Ovary (tissue), 9 donors: ENCODE measurements around the gene CIAO3. TPM values are rescaled to one million over a fixed set of nuclear protein-coding genes. Genes with fewer than 3 reads are reported as not detected.
"Not testable (repeated sequence)": the region's sequence is repeated elsewhere in the genome, so short reads cannot be mapped to it uniquely, and the experiment has no call there.

ENCODE experiments used
- DNase-seq, 5 donors: peaks; one replicate each; pipeline ENCODE4 v3.0.0-alpha.2; 2019 to 2020
- H3K27ac ChIP-seq, 2 donors: fragments of 200-600 bp; one replicate each; pipeline versions ENCODE4 v1.5.1 to v1.8.0; 2019 to 2022
- H3K27me3 ChIP-seq: fragments of 200-600 bp; one replicate; pipeline ENCODE4 v1.8.0; 2022
- H3K36me3 ChIP-seq: fragments of 200-600 bp; sonication (generic); one replicate; pipeline ENCODE4 v1.5.1; 2019
- H3K4me1 ChIP-seq: one replicate; pipeline ENCODE4 v1.8.1; 2013; ENCODE audit warnings: mild to moderate bottlenecking, moderate library complexity; ENCODE audit not compliant: insufficient read depth
- H3K4me3 ChIP-seq: fragments of 200-600 bp; sonication (generic); one replicate; pipeline ENCODE4 v1.5.1; 2017
- H3K9me3 ChIP-seq, 2 donors: fragments of 200-600 bp in 1 of 2; sonication (generic) in 1 of 2; one replicate each; pipeline versions ENCODE4 v1.5.1 to v1.8.1; 2013 to 2019; ENCODE audit warnings: mild to moderate bottlenecking in 1 of 2, moderate library complexity in 1 of 2
- EP300 ChIP-seq: sonication (generic); formaldehyde crosslinking; IDR thresholded peaks from one replicate; pipeline ENCODE4 v1.6.1; 2017; ENCODE audit warnings: antibody characterized with exemption
- POLR2A ChIP-seq: fragments of 450-650 bp; IDR thresholded peaks from one replicate; pipeline ENCODE4 v1.6.1; 2017; ENCODE audit warnings: antibody characterized with exemption, mild to moderate bottlenecking, moderate library complexity
- WGBS, 3 donors: extraction: QIAGEN DNeasy Blood & Tissue Kit in 1 of 3; methylation state at CpG; one replicate each; pipeline versions ENCODE4 v1.1.5 to v1.1.7; 2013 to 2017; 5-methylcytosine and 5-hydroxymethylcytosine counted together
- intact Hi-C, 4 donors: fragments of 100-400 bp; cut with DNase I; formaldehyde crosslinking; loops; one replicate each; pipeline versions ENCODE4 v1.11.0 to v1.15.1; 2022 to 2023
- polyA plus RNA-seq, 2 donors: library from polyadenylated mRNA; stranded (reverse); fragments of 200-250 nt in 1 of 2; fragments of 350-450 nt in 1 of 2; fragmentation: Illumina TruSeq in 1 of 2; extraction: RNeasy Lipid Tissue Mini Kit (QIAGEN cat#74804) in 1 of 2; gene quantifications; one replicate each; pipeline ENCODE4 v1.2.3, GENCODE V29; 2013 to 2014
- total RNA-seq, 7 donors: library from RNA; depleted of rRNA in 2 of 7; stranded (reverse); fragments of >200 nt in 2 of 7; fragmentation: NEBNext Ultra II Directional in 3 of 7; extraction: Animal tissue kit (Norgen Biotek cat#: 25700) in 3 of 7; gene quantifications; one replicate each; pipeline versions ENCODE4 v1.1.0 to v1.2.4, GENCODE V29; 2016 to 2023
- TF ChIP-seq, protein P1 (sequence below), 3 donors: fragments of 450-650 bp in 2 of 3; fragments of 200-600 bp in 1 of 3; IDR thresholded peaks; one replicate each; pipeline versions ENCODE4 v1.5.1 to v1.8.0; 2016 to 2022; ENCODE audit warnings: antibody characterized with exemption in 3 of 3, mild to moderate bottlenecking in 1 of 3
- donor health status: DM: no; HTN: no; CAD: no; lungs with moderate emphysema.
- donor health status: DM: no; HTN: no; CAD: no.
- donor health status: Bipolar disorder and iron deficiency.
- donor health status: DM: yes; HTN: yes; CAD: no.
- donor health status: DM: no; HTN: no; CAD: no.
- donor health status: DM: yes; HTN: yes; CAD: no.

CIAO3 gene
- total and polyA plus RNA-seq, 9 donors = 8.5 to 32.5 (median 21.0) TPM

DNA sequence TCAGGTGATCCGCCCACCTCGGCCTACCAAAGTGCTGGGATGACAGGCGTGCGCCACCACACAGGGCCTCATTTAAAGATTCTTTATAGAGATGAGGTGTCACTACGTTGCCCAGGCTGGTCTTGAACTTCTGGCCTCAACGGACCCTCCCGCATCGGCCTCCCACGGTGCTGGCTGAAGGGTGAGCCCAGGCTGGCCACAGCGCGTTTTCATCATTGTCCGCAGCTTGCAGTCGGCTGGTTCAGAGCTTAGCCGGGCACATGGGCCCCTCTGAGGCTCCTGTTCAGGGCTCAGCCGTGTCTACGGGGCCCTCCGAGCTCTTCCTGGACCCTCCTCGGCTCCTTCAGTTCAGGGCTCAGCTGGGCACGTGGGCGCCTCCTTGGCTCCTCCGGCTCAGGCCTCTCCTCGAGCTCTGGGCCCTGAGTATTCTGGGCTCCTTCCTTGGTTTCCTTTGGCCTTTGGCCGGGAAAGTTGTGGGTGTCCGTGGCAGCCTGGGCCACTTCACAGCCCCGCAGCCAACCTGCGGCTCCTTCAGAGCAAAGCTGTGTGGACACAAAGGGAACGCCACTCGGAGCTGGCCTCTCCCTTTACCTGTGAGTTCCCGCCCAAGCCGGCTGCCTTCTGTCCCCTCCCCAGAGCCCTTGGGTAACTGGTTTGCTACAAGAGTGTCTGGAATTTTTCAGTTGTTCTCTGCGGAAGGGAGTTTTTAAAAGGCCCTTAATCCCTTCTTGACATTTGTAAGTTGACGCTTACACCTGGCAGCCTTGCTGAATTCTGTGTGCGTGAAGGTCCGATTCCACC lies 18.5 kb upstream of the CIAO3 start:
- Histone ChIP-seq H3K4me3 (no peak overlapping the region), H3K27me3 (no peaks in the 10 kb centered on the region), H3K27ac (no peak overlapping the region), H3K36me3 (no peaks in the 10 kb centered on the region), H3K4me1 (no peaks in the 10 kb centered on the region), H3K9me3 (peaks cover 0 to 4% of the 10 kb centered on the region in 2 donors)
- WGBS, 3 donors = 77 to 80% (median 78%) methylated on average over 34 of the region's 34 CpGs
- intact Hi-C loops = no loop called here
- TF ChIP-seq EP300 (no peak), POLR2A (no peak)
- TF ChIP-seq, protein P1, sequence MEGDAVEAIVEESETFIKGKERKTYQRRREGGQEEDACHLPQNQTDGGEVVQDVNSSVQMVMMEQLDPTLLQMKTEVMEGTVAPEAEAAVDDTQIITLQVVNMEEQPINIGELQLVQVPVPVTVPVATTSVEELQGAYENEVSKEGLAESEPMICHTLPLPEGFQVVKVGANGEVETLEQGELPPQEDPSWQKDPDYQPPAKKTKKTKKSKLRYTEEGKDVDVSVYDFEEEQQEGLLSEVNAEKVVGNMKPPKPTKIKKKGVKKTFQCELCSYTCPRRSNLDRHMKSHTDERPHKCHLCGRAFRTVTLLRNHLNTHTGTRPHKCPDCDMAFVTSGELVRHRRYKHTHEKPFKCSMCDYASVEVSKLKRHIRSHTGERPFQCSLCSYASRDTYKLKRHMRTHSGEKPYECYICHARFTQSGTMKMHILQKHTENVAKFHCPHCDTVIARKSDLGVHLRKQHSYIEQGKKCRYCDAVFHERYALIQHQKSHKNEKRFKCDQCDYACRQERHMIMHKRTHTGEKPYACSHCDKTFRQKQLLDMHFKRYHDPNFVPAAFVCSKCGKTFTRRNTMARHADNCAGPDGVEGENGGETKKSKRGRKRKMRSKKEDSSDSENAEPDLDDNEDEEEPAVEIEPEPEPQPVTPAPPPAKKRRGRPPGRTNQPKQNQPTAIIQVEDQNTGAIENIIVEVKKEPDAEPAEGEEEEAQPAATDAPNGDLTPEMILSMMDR (IDR thresholded peaks at IDR 0.05) = no peak
- DNase-seq = no peak

GRCh38 chr16:756428-756827 lies 15.6 kb upstream of the CIAO3 start:
- no peak for DNase-seq
- Histone ChIP-seq H3K27ac (no peak overlapping the region), H3K36me3 (no peaks in the 10 kb centered on the region), H3K4me3 (no peak overlapping the region), H3K4me1 (no peaks in the 10 kb centered on the region), H3K9me3 (peaks cover 0 to 4% of the 10 kb centered on the region in 2 donors), H3K27me3 (no peaks in the 10 kb centered on the region)
- TF ChIP-seq EP300 = no peak
- TF ChIP-seq POLR2A = no peak
- TF ChIP-seq, protein P1 (IDR thresholded peaks at IDR 0.05) = no peak
- WGBS, 3 donors = 91 to 97% (median 94%) methylated on average over 5 of the region's 5 CpGs
- intact Hi-C loops = no loop called here

DNA sequence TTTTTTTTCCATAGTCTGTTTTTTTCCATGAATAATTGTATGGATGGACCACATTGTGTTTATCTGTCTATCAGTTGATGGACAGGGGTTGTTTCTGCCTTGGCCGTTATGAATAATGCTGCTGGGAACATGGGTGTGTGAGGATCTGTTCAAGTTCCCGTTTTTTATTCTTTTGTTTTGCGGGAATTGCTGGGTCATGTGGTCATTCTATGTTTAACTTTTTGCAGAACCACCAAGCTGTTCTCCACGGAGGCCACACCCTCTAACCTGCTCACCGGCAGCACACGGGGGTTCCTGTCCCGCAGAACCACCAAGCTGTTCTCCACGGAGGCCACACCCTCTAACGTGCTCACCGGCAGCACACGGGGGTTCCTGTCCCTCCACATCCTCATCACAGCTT lies 13.9 kb upstream of the CIAO3 start:
- WGBS, 3 donors = 55 to 76% (median 58%) methylated on average over 11 of the region's 11 CpGs
- DNase-seq = no peak
- Histone ChIP-seq H3K27me3 (no peaks in the 10 kb centered on the region), H3K4me3 (no peak overlapping the region), H3K4me1 (no peaks in the 10 kb centered on the region), H3K27ac (no peak overlapping the region), H3K36me3 (no peaks in the 10 kb centered on the region), H3K9me3 (peaks cover 0 to 4% of the 10 kb centered on the region in 2 donors)
- TF ChIP-seq EP300 (no peak), POLR2A (no peak)
- TF ChIP-seq, protein P1 (IDR thresholded peaks at IDR 0.05) = no peak
- intact Hi-C loops = no loop called here

DNA sequence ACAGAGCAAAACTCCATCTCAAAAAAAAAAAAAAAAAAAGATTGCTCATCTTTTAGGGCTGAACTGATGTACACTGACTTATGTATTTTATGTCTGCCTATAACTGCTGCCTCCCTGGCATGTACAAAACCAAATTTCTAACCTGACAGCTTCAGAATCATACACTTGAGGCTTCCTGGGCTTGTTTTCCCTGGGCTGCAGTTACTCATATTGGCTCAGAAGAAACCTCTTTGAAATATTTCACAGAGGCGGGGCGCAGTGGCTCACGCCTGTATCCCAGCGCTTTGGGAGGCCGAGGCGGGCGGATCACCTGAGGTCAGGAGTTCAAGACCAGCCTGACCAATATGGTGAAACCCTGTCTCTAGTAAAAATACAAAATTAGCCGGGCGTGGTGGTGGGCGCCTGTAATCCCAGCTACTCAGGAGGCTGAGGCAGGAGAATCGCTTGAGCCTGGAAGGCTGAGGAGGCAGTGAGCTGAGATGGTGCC lies 13.4 kb upstream of the CIAO3 start:
- intact Hi-C loops, H3K36me3 ChIP-seq, H3K4me1 ChIP-seq, H3K9me3 ChIP-seq, DNase-seq, H3K4me3 ChIP-seq, H3K27ac ChIP-seq, H3K27me3 ChIP-seq: not testable (repeated sequence)
- WGBS, 3 donors = 81 to 87% (median 83%) methylated on average over 11 of the region's 11 CpGs

DNA sequence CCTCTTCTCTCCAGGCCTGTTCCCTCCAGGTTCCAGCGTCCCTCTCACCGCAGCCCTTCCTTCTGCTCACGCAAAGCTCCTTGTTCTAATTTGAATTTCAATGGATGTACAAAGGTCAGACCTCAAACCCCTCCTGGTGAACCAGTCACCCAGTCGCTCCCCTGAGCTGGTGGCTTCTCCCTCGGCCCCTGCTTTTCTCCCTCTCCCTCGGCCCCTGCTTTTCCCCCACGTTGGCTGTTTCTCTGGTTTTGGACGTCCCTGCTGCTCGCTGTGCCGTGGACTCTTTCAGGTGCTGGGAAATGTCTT lies 11.2 kb upstream of the CIAO3 start:
- Histone ChIP-seq H3K9me3 (peaks cover 0 to 4% of the 10 kb centered on the region in 2 donors), H3K4me3 (no peak overlapping the region), H3K27me3 (no peaks in the 10 kb centered on the region), H3K27ac (no peak overlapping the region), H3K36me3 (no peaks in the 10 kb centered on the region), H3K4me1 (no peaks in the 10 kb centered on the region)
- intact Hi-C loops = no loop called here
- DNase-seq = no peak
- WGBS, 3 donors = 21 to 42% (median 29%) methylated on average over 10 of the region's 10 CpGs
- TF ChIP-seq POLR2A (no peak), EP300 (no peak)
- TF ChIP-seq, protein P1 (IDR thresholded peaks at IDR 0.05) = no peak
